NB4 (cell line): ENCODE measurements around the gene GPR39.

Experiments used
- CTCF ChIP-seq: IDR thresholded peaks from one replicate; pipeline ENCODE4 v1.5.1; 2012; ENCODE audit warnings: low read depth, low read length
- MAX ChIP-seq: IDR thresholded peaks from 2 replicates; pipeline ENCODE4 v1.6.1; 2011; ENCODE audit warnings: low read depth, low read length
- MYC ChIP-seq: IDR thresholded peaks from 2 replicates; pipeline ENCODE4 v1.6.1; 2011; ENCODE audit warnings: low read depth, low read length
- POLR2A ChIP-seq: IDR thresholded peaks from 2 replicates; pipeline ENCODE4 v1.6.1; 2011; ENCODE audit warnings: mild to moderate bottlenecking; ENCODE audit not compliant: insufficient read length; ENCODE audit errors: extremely low read depth

- TF ChIP-seq CTCF = no peak
- TF ChIP-seq POLR2A = no peak
- no peak for TF ChIP-seq MAX
- no peak for TF ChIP-seq MYC
Measured at GRCh38 chr2:132583666-132584360, 167.2 kb downstream of the GPR39 start.
